Esophagus muscularis mucosa (tissue), 4 donors: ENCODE measurements around the gene PCBP3. TPM values are rescaled to one million over a fixed set of nuclear protein-coding genes. Genes with fewer than 3 reads are reported as not detected.

ENCODE experiments used
- DNase-seq: peaks from one replicate; pipeline ENCODE4 v3.0.0-alpha.2; 2017; ENCODE audit errors: extremely low spot score
- H3K27ac ChIP-seq, 4 donors: fragments of 200-600 bp; sonication (generic); replicated peaks in 1 of 4; 1 replicate in 3 of 4; 2 replicates in 1 of 4; pipeline ENCODE4 v1.5.1; 2016 to 2019; ENCODE audit warnings: mild to moderate bottlenecking in 1 of 4
- H3K27me3 ChIP-seq, 4 donors: fragments of 200-600 bp; sonication (generic); one replicate each; pipeline versions ENCODE4 v1.5.1 to v1.6.0; 2016 to 2019
- H3K36me3 ChIP-seq, 4 donors: fragments of 200-600 bp; sonication (generic); one replicate each; pipeline ENCODE4 v1.5.1; 2016 to 2019
- H3K4me1 ChIP-seq, 4 donors: fragments of 200-600 bp; sonication (generic); one replicate each; pipeline ENCODE4 v1.5.1; 2016 to 2019
- H3K4me3 ChIP-seq, 4 donors: fragments of 200-600 bp; sonication (generic); 1 replicate in 2 of 4; 2 replicates in 2 of 4; pipeline ENCODE4 v1.5.1; 2016 to 2019; ENCODE audit warnings: mild to moderate bottlenecking in 4 of 4, moderate library complexity in 1 of 4
- H3K9me3 ChIP-seq, 4 donors: fragments of 200-600 bp; sonication (generic); 1 replicate in 3 of 4; 2 replicates in 1 of 4; pipeline ENCODE4 v1.5.1; 2016 to 2019
- EP300 ChIP-seq: sonication (generic); formaldehyde crosslinking; IDR thresholded peaks from one replicate; pipeline ENCODE4 v1.6.1; 2017; ENCODE audit warnings: antibody characterized with exemption
- POLR2A ChIP-seq: fragments of 450-650 bp; IDR thresholded peaks from one replicate; pipeline ENCODE4 v1.6.1; 2017; ENCODE audit warnings: antibody characterized with exemption, moderate library complexity, mild to moderate bottlenecking, low read depth
- POLR2AphosphoS5 ChIP-seq, 2 donors: sonication (generic); formaldehyde crosslinking; IDR thresholded peaks; one replicate each; pipeline ENCODE4 v1.6.1; 2017; ENCODE audit warnings: antibody characterized with exemption in 2 of 2
- WGBS: methylation state at CpG from one replicate; pipeline ENCODE4 v1.1.5; 2018; 5-methylcytosine and 5-hydroxymethylcytosine counted together
- intact Hi-C: fragments of 100-400 bp; cut with DNase I; formaldehyde crosslinking; loops from one replicate; pipeline ENCODE4 v1.15.1; 2023
- total RNA-seq, 4 donors: library from RNA; depleted of rRNA; stranded (reverse); fragments of >200 nt; gene quantifications; one replicate each; pipeline versions ENCODE4 v1.1.0 to v1.2.1, GENCODE V29; 2016
- TF ChIP-seq, protein P1 (sequence below), 3 experiments: fragments of 200-600 bp in 2 of 3; fragments of 450-650 bp in 1 of 3; sonication (generic) in 2 of 3; IDR thresholded peaks; one replicate each; pipeline ENCODE4 v1.5.1; 2017 to 2019; ENCODE audit warnings: antibody characterized with exemption in 3 of 3, mild to moderate bottlenecking in 2 of 3, moderate library complexity in 1 of 3

PCBP3 gene
- total RNA-seq, 4 donors from 2014 or later = 7.5 to 9.2 (median 8.1) TPM

DNA sequence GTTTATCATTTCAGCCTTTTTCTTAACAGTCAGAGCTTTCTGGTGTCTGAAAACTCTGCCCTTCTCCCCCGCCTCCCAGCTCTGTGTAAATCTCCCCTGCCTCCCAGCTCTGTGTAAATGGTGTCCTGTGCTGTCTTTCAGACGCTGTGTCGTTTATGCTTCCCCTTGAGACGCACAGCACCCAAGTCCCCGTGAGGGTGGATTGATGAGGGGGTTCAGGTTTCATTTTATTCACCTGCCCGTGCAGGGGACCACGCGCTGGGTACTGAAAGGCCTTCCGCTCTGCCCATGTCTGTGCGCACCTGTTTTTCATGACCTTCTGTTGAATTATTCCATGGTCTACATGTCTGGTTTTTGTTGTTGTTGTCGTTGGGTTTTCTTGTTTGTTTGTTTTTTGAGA lies 229.9 kb downstream of the PCBP3 start:
- Histone ChIP-seq H3K27ac (no peak overlapping the region), H3K4me1 (peaks cover 0 to 12% (median 7%) of the 10 kb centered on the region in 4 donors), H3K4me3 (no peak overlapping the region), H3K9me3 (no peaks in the 10 kb centered on the region), H3K27me3 (peaks cover 0 to 42% (median 0%) of the 10 kb centered on the region in 4 donors), H3K36me3 (no peaks in the 10 kb centered on the region)
- WGBS = 87% methylated on average over 11 of the region's 11 CpGs
- DNase-seq = no peak
- TF ChIP-seq POLR2A (no peak), EP300 (no peak), POLR2AphosphoS5 (IDR thresholded peaks at IDR 0.05) (no peak)
- TF ChIP-seq, protein P1, sequence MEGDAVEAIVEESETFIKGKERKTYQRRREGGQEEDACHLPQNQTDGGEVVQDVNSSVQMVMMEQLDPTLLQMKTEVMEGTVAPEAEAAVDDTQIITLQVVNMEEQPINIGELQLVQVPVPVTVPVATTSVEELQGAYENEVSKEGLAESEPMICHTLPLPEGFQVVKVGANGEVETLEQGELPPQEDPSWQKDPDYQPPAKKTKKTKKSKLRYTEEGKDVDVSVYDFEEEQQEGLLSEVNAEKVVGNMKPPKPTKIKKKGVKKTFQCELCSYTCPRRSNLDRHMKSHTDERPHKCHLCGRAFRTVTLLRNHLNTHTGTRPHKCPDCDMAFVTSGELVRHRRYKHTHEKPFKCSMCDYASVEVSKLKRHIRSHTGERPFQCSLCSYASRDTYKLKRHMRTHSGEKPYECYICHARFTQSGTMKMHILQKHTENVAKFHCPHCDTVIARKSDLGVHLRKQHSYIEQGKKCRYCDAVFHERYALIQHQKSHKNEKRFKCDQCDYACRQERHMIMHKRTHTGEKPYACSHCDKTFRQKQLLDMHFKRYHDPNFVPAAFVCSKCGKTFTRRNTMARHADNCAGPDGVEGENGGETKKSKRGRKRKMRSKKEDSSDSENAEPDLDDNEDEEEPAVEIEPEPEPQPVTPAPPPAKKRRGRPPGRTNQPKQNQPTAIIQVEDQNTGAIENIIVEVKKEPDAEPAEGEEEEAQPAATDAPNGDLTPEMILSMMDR (IDR thresholded peaks at IDR 0.05) = no peak
- intact Hi-C loops = no loop called here

DNA sequence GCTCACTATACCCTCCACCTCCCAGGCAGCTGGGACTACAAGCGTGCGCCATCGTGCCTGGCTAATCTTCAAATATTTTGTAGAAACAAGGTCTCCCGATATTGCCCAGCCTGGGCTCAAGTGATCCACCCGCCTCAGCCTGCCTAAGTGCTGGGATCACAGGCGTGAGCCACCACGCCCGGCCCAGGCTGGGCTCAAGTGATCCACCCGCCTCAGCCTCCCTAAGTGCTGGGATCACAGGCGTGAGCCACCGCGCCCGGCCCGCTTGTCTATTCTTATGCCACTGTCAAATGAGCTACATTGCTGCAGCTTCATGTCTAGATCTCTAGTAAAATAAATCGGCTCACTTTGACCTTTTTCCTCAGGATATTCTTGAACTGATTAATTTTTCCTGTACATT lies 230.3 kb downstream of the PCBP3 start:
- peaks cover 0 to 12% (median 7%) of the 10 kb centered on the region in 4 donors for H3K4me1 ChIP-seq
- no peak for DNase-seq
- peaks cover 0 to 44% (median 0%) of the 10 kb centered on the region in 4 donors for H3K27me3 ChIP-seq
- intact Hi-C loops = no loop called here
- WGBS = 94% methylated on average over 15 of the region's 15 CpGs
- no peaks in the 10 kb centered on the region for H3K36me3 ChIP-seq
- H3K4me3 ChIP-seq = no peak overlapping the region
- H3K9me3 ChIP-seq = no peaks in the 10 kb centered on the region
- no peak overlapping the region for H3K27ac ChIP-seq
- TF ChIP-seq POLR2A (no peak), POLR2AphosphoS5 (IDR thresholded peaks at IDR 0.05) (no peak), EP300 (no peak)
- TF ChIP-seq, protein P1 (IDR thresholded peaks at IDR 0.05) = no peak

DNA sequence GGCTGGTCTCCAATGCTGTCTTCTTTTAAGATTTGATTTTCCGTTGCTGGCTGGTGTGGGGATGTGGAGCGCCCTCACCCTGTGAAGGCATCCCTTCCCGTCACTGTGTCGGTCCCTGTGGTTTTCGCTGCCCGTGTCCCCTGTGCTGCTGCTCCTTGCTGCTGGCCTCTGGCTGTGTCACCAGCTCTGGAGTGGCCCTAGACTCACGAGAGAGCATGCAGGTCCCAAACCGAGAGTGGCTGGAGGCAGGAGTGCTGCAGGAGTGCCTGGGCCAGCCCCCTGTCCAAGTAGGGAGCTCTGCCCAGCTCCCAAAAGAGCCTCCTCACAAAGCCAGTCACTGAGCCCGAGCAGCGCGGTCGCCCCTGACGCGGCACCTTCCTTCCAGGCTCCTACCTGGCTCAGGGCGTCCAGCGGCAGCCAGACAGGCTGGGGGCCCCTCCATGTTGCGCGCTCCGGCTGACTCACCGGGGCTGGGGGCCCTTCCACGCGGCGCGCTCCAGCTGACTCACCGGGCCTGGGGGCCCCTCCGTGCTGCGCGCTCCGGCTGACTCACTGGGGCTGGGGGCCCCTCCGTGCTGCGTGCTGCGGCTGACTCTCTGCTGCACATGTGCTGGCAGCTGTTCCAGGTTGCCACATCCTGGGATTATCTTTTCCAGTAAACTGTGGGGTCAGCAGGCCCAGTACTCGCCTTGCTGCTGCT lies 231.3 kb downstream of the PCBP3 start:
- 43% methylated on average over 17 of the region's 33 CpGs for WGBS
- no peak overlapping the region for H3K27ac ChIP-seq

DNA sequence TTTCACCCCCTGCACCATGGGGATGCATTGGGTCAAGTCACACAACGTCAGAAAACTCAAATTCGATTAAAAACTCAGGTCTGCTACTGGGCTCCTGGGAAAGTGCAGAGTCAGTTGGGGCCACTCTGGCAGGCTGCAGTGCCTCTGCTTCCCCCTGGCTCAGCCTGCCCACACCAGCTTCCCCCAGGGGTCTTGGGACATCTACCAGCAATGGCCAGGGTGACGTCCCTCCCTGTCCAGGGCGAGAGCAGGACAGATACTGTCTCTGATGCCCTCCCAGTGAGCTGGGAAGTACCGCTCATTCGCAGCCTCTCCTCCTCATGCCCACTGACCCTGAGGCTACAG lies 231.9 kb downstream of the PCBP3 start:
- peaks cover 0 to 12% (median 7%) of the 10 kb centered on the region in 4 donors for H3K4me1 ChIP-seq
- intact Hi-C loops = no loop called here
- TF ChIP-seq, protein P1 (IDR thresholded peaks at IDR 0.05) = no peak
- no peak for TF ChIP-seq POLR2AphosphoS5 (IDR thresholded peaks at IDR 0.05)
- peaks cover 0 to 44% (median 0%) of the 10 kb centered on the region in 4 donors for H3K27me3 ChIP-seq
- no peak for DNase-seq
- no peaks in the 10 kb centered on the region for H3K9me3 ChIP-seq
- WGBS = 62% methylated on average over 6 of the region's 6 CpGs
- H3K27ac ChIP-seq = no peak overlapping the region
- no peak overlapping the region for H3K4me3 ChIP-seq
- no peaks in the 10 kb centered on the region for H3K36me3 ChIP-seq

More for the DNA sequence above, 231.3 kb downstream of the PCBP3 start:
- H3K36me3 ChIP-seq = no peaks in the 10 kb centered on the region
- DNase-seq = no peak
- peaks cover 0 to 12% (median 7%) of the 10 kb centered on the region in 4 donors for H3K4me1 ChIP-seq
- peak in 1 of 2 donors; percentile 13 for TF ChIP-seq POLR2AphosphoS5 (IDR thresholded peaks at IDR 0.05)
- TF ChIP-seq, protein P1 (IDR thresholded peaks at IDR 0.05) = no peak
- H3K27me3 ChIP-seq = peaks cover 0 to 44% (median 0%) of the 10 kb centered on the region in 4 donors
- no peaks in the 10 kb centered on the region for H3K9me3 ChIP-seq
- intact Hi-C loops = no loop called here
- peak overlapping the region in 1 of 4 donors; percentile 20 for H3K4me3 ChIP-seq

DNA sequence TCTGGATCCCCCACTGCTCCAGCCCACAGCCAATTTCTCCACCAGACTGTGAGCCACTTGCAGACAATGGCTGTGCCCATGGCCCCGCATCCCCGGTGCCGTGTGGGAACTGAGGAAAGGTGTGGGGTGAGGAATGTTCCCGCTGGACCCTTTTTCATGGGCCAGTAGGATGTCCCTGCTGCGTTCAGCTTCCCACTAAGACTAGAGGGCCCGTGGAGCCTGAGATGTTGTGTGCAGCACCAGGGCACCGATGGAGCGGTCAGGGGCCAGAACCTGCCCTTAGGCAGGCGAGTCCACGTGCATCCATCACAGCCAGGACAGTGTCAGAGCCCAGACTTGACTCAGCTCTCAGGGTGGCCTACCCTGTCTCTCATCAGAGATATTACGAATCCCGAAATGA lies 232.4 kb downstream of the PCBP3 start:
- intact Hi-C loops = no loop called here
- no peak for DNase-seq
- H3K9me3 ChIP-seq = no peaks in the 10 kb centered on the region
- peaks cover 0 to 44% (median 0%) of the 10 kb centered on the region in 4 donors for H3K27me3 ChIP-seq
- H3K4me1 ChIP-seq = peaks cover 0 to 12% (median 7%) of the 10 kb centered on the region in 4 donors
- H3K36me3 ChIP-seq = no peaks in the 10 kb centered on the region
- H3K4me3 ChIP-seq = no peak overlapping the region
- H3K27ac ChIP-seq = no peak overlapping the region
- TF ChIP-seq EP300 (no peak), POLR2A (no peak), POLR2AphosphoS5 (IDR thresholded peaks at IDR 0.05) (no peak)
- TF ChIP-seq, protein P1 (IDR thresholded peaks at IDR 0.05) = no peak
- 100% methylated on average over 4 of the region's 12 CpGs for WGBS
